ENCODE measurements around the gene LMF2.
A peak's percentile ranks its signal among the peaks of the same experiment; 100 is the strongest.
"Not testable (repeated sequence)": the region's sequence is repeated elsewhere in the genome, so short reads cannot be mapped to it uniquely, and the experiment has no call there.

Gene LMF2

GRCh38 chr22:50535113-50535512 is 27.6 kb upstream of the LMF2 start:
- no peak for DNase-seq (ENCODE audit: low spot score)

GRCh38 chr22:50533856-50534711 is 26.6 kb upstream of the LMF2 start:
- DNase-seq (ENCODE audit: low spot score) = not testable (repeated sequence)

GRCh38 chr22:50532824-50533796 is 25.6 kb upstream of the LMF2 start:
- no peak for DNase-seq (ENCODE audit: low spot score)

- DNase-seq (ENCODE audit: low spot score) = peak; percentile 74
Observed at GRCh38 chr22:50531962-50532674, 24.6 kb upstream of the LMF2 start.

- DNase-seq (ENCODE audit: low spot score) = no peak
Observed at GRCh38 chr22:50531546-50531961, 24.1 kb upstream of the LMF2 start.

- DNase-seq (ENCODE audit: low spot score) = peak; percentile 78
Observed at GRCh38 chr22:50530877-50531545, 23.5 kb upstream of the LMF2 start.

GRCh38 chr22:50530580-50530876 is 23.0 kb upstream of the LMF2 start:
- no peak for DNase-seq (ENCODE audit: low spot score)

- DNase-seq (ENCODE audit: low spot score) = no peak
Observed at GRCh38 chr22:50529897-50530579, 22.5 kb upstream of the LMF2 start, which contains the start of gene TYMP. Gene TYMP, minus strand, starts transcription at chr22:50530012. Its CDS starts 303 bp downstream, at chr22:50529709.

- DNase-seq (ENCODE audit: low spot score) = no peak
Observed at GRCh38 chr22:50529416-50529896, 22.0 kb upstream of the LMF2 start.

- no peak for DNase-seq (ENCODE audit: low spot score)
Observed at GRCh38 chr22:50528682-50529415, 21.3 kb upstream of the LMF2 start.

- no peak for DNase-seq (ENCODE audit: low spot score)
Observed at GRCh38 chr22:50527921-50528681, 20.6 kb upstream of the LMF2 start.

GRCh38 chr22:50526834-50527801 is 19.6 kb upstream of the LMF2 start:
- DNase-seq (ENCODE audit: low spot score) = no peak

GRCh38 chr22:50526108-50526833 is 18.8 kb upstream of the LMF2 start:
- DNase-seq (ENCODE audit: low spot score) = peak; percentile 86

GRCh38 chr22:50525858-50526107 is 18.3 kb upstream of the LMF2 start:
- DNase-seq (ENCODE audit: low spot score) = no peak

GRCh38 chr22:50525104-50525857 is 17.8 kb upstream of the LMF2 start, which contains the start of gene SCO2:
Gene SCO2, minus strand, starts transcription at chr22:50525598. Its CDS starts 1,187 bp downstream, at chr22:50524411.
- DNase-seq (ENCODE audit: low spot score) = peak; percentile 99

GRCh38 chr22:50524676-50525103 is 17.2 kb upstream of the LMF2 start:
- DNase-seq (ENCODE audit: low spot score) = no peak

All from ecto neural progenitor cell (in vitro differentiated cells).